ENCODE data around the gene B3GNT5. TPM values are rescaled to one million over a fixed set of nuclear protein-coding genes. Genes with fewer than 3 reads are reported as not detected.

Gene B3GNT5
- total and polyA plus RNA-seq, 9 of the 15 experiments (the other 6 are each of a cell fraction or from before 2014, with no cell fraction given): 8.8 to 23.8 (median 14.4) TPM

DNA sequence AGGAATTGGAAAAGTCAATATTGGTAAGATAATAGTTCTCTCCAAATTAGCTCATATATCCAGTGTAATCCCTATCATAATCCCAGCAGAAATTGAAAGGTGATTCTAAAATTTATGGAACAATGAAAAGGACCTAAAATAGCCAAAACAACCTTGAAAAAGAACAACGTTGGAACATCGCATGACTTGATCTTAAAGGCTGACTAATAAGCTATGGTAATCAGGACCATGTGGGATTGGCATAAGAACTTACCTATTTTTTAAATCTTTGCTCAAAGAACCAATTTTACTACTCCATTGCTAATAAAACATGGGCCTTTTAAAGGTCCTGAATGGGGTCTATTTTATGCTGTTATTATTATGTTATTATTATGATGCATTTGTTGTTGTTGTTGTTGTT is 40.9 kb downstream of the B3GNT5 start:
- BruUV-seq (replicated peaks): no TSS peak
- Histone ChIP-seq H3K4me2 (ENCODE audit: insufficient read depth, low read length) (no peak overlapping the region), H3K9me1 (ENCODE audit: control insufficient read depth, insufficient read depth, low read length) (no peaks in the 10 kb centered on the region), H3K36me3 (ENCODE audit: control insufficient read depth, insufficient read depth, low read length) (peaks cover 23% of the 10 kb centered on the region; the same call in 2 of the 3 replicates), H3K27me3 (ENCODE audit: control insufficient read depth in 2 of 2, insufficient read depth in 2 of 2, low read length in 2 of 2) (no peaks in the 10 kb centered on the region), H3K79me2 (ENCODE audit: control insufficient read depth, insufficient read depth, low read length) (no peaks in the 10 kb centered on the region; the same call in 2 of the 3 replicates), H3K9ac (ENCODE audit: insufficient read depth in 1 of 2, low read depth in 2 of 2, low read length in 2 of 2) (no peak overlapping the region), H3K4me1 (replicated peaks in 1 of 2; ENCODE audit: control insufficient read depth in 2 of 2, insufficient read depth in 2 of 2, low read length in 2 of 2) (peaks cover 5 to 6% of the 10 kb centered on the region in 2 experiments; a peak in 2 of 5 replicates), H4K20me1 (replicated peaks; ENCODE audit: control insufficient read depth, insufficient read depth, low read length) (no peaks in the 10 kb centered on the region), H3K4me3 (no peak overlapping the region), H2AFZ (ENCODE audit: low read depth, low read length) (no peak overlapping the region), H3K27ac (ENCODE audit: extremely low read depth, low read depth, low read length) (no peak overlapping the region), H3K9me3 (replicated peaks; ENCODE audit: control insufficient read depth, insufficient read depth, low read depth, low read length) (no peaks in the 10 kb centered on the region)
- FAIRE-seq: no peak
- in situ Hi-C loops (cut with MboI): no loop called here
- intact Hi-C loops (cut with micrococcal nuclease): no loop called here
- WGBS (ENCODE audit: insufficient coverage, low coverage, missing lambda C conversion rate): 85% methylated on average over 2 of the region's 2 CpGs
- CTCF ChIA-PET (ENCODE audit: low intra/inter-chr PET ratio): no interaction called here
- no peak for ATAC-seq
- DNase-seq (ENCODE audit: extremely low read depth in 1 of 4, low spot score in 3 of 4): no peak
- POLR2A ChIA-PET: interaction anchor here (1.1 kb wide), 1 partner anchor 18 kb away, joined by 3 read pairs; no protein-coding TSS in a partner anchor
- TF ChIP-seq CXXC5 (CRISPR knock-in tag; IDR thresholded peaks at IDR 0.05) (no peak), PCBP2 (IDR thresholded peaks at IDR 0.05; ENCODE audit: low read depth, low read length, poor library complexity, severe bottlenecking) (no peak), ZNF274 (IDR thresholded peaks at IDR 0.05; ENCODE audit: borderline replicate concordance, low read depth, low read length) (no peak), ZNF449 (CRISPR knock-in tag; IDR thresholded peaks at IDR 0.05) (no peak), KHSRP (IDR thresholded peaks at IDR 0.05) (no peak), BCLAF1 (IDR thresholded peaks at IDR 0.05; ENCODE audit: borderline replicate concordance in 1 of 2, control insufficient read depth in 1 of 2, low read depth in 2 of 2, low read length in 1 of 2) (no peak), PML (IDR thresholded peaks at IDR 0.05; ENCODE audit: low read length) (no peak), ZNF717 (CRISPR knock-in tag; IDR thresholded peaks at IDR 0.05) (no peak), ZZZ3 (IDR thresholded peaks at IDR 0.05) (no peak), TARDBP (IDR thresholded peaks at IDR 0.05) (no peak), SMARCB1 (IDR thresholded peaks at IDR 0.05; ENCODE audit: insufficient read length, low read depth) (no peak), HNRNPL (IDR thresholded peaks at IDR 0.05; ENCODE audit: low read depth, low read length) (no peak), CBX5 (IDR thresholded peaks at IDR 0.05; ENCODE audit: borderline replicate concordance, low read depth) (no peak), NEUROD1 (IDR thresholded peaks at IDR 0.05; ENCODE audit: borderline replicate concordance, low read depth, low read length, partially characterized antibody) (no peak), SLC30A9 (CRISPR knock-in tag; IDR thresholded peaks at IDR 0.05) (no peak)
- TF ChIP-seq, protein P1, sequence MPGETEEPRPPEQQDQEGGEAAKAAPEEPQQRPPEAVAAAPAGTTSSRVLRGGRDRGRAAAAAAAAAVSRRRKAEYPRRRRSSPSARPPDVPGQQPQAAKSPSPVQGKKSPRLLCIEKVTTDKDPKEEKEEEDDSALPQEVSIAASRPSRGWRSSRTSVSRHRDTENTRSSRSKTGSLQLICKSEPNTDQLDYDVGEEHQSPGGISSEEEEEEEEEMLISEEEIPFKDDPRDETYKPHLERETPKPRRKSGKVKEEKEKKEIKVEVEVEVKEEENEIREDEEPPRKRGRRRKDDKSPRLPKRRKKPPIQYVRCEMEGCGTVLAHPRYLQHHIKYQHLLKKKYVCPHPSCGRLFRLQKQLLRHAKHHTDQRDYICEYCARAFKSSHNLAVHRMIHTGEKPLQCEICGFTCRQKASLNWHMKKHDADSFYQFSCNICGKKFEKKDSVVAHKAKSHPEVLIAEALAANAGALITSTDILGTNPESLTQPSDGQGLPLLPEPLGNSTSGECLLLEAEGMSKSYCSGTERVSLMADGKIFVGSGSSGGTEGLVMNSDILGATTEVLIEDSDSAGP (CRISPR knock-in tag; IDR thresholded peaks at IDR 0.05): no peak
- TF ChIP-seq, protein P2, sequence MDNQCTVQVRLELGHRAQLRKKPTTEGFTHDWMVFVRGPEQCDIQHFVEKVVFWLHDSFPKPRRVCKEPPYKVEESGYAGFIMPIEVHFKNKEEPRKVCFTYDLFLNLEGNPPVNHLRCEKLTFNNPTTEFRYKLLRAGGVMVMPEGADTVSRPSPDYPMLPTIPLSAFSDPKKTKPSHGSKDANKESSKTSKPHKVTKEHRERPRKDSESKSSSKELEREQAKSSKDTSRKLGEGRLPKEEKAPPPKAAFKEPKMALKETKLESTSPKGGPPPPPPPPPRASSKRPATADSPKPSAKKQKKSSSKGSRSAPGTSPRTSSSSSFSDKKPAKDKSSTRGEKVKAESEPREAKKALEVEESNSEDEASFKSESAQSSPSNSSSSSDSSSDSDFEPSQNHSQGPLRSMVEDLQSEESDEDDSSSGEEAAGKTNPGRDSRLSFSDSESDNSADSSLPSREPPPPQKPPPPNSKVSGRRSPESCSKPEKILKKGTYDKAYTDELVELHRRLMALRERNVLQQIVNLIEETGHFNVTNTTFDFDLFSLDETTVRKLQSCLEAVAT (IDR thresholded peaks at IDR 0.05): no peak
